Fibroblast of peridontal ligament (primary cell): ENCODE results near the gene PGLYRP4.
"Not testable (repeated sequence)": the region's sequence is repeated elsewhere in the genome, so short reads cannot be mapped to it uniquely, and the experiment has no call there.

Experiments
- DNase-seq: peaks from one replicate; pipeline ENCODE4 v3.0.0-alpha.2; 2010; ENCODE audit errors: extremely low read depth

The PGLYRP4 gene

DNA sequence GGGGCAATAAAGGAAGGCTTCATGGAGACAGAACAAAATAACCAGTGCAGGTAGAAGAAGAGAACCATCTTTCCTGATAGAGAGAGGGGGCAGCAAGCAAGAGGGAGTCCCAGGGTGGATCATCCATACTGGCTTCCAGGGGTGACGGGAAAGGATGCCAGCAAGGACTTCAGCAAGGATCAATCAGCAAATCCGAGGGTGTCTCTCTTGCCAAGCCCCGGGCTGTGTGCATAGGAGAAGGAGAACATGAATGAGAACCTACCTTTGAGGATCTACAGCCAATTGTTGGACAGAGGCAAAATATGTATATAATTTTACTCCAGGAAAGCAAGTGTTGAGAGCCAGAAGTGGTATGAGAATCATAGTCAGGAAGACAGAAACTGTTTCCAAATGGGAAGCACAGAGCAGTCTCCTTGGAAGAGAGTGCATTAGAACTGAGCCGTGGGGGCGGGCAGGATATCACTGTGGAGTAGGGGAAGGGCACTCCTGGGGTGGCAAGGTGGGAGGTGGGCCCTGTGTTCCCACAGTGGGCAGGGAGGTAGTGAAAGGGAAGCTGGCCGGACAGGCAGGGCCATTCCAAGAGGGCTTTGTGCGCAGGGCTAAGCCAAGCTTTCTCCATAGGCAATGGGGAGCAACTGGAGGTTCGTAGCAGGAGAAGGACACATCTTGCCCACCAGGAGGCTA, 7.9 kb upstream of the PGLYRP4 start:
- no peak for DNase-seq

DNA sequence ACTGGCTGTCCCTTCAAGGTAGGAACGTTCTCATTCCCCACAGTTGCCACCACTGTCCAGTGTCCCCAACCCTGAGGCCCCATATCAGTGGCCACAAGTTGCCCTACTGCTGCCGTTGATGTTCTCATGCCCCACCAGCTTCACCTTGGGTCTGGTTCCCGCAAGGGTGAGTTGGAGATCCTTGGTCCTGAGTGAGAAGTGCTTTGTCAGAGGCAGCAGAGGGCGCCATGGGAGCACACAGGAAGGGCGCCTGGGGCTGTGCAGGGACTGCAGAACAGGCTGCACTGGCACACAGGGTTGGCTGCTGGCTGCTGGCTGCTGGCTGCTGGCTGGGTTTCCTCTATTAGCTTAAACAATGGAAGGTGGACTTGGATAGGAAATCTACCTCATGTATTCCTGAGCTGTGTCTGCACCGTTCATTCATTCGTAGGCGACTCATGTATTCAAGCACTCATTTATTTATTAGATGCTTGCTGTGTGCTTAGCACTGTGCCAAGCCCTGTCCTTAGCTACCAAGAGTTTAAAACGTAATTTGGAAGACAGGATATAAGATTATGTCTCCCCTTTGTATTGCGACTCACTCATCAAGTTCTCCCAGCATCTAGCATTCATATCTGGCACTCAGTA, 6.9 kb upstream of the PGLYRP4 start:
- peak; percentile 27 for DNase-seq

DNA sequence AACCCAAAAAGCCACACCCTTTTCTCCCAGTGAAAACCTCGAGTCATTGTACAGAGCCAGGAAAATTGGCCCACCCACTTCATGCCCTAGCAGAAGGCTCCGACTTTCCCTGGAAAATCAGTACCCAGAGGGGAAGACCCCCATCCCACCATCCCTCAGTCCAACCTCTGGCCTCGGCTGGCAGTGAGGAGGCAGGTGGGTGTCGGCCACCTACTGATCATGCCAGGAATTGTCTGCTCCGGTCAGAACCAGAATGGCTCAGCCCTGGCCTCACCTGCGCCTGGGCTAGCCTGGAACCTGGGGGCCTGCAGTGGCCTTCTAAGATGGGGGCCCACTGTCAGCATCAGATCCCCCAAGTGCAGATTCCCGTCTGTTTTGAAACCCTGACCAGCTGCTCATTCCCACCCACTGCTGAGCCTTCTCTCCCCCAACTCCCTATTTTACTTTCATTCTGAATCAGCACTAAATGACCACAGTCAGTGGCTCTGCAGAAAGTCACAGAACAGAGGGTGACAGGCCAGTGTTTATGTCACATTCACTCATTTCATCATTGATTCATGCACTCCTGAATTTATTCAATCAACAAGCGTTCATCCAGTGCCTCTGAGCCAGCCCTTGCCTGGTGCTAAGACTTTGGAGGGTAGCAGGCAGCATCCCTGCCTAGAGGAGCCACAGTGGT, 6.0 kb upstream of the PGLYRP4 start:
- DNase-seq, result no peak

- no peak for DNase-seq
These were observed 4.7 kb upstream of the PGLYRP4 start for GRCh38 chr1:153353226-153353947.

DNA sequence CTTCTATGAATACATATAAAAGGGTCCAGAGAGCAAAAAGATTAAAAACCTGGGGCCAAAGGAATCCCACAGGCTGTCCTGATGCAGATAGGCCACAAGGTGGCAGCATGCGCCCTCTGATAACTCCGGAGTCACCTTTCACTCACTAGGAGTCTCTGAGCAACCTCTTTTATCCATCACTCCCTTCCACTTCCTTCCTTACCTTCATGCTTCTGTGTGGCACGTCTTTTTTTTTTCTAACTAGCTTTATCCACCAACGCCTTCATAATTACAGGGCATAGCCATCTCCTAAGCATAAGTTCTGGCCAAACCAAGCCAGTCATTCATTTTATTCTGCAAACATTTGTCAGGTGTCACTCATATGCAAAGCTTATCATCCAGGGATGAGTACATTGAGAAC, 3.9 kb upstream of the PGLYRP4 start:
- DNase-seq, result peak; percentile 69

- DNase-seq, result no peak
These were observed 1.8 kb upstream of the PGLYRP4 start for GRCh38 chr1:153350321-153350957.

GRCh38 chr1:153349363-153350320, 1.0 kb upstream of the PGLYRP4 start:
- DNase-seq, result no peak

GRCh38 chr1:153347856-153348255, 785 bp downstream of the PGLYRP4 start:
- no peak for DNase-seq

DNA sequence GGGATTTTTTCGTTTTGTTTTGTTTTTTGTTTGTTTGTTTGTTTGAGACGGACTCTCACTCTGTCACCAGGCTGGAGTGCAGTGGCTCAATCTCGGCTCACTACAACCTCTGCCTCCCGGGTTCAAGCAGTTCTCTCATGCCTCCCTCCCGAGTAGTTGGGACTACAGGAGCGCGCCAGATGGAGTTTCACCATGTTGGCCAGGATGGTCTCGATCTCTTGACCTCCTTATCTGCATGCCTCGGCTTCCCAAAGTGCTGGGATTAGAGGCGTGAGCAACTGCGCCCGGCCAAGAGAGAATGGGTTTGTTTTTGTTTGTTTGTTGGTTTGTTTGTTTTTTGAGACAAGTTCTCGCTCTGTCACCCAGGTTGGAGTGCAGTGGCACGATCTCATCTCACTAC, 1.6 kb downstream of the PGLYRP4 start:
- not testable (repeated sequence) for DNase-seq

DNA sequence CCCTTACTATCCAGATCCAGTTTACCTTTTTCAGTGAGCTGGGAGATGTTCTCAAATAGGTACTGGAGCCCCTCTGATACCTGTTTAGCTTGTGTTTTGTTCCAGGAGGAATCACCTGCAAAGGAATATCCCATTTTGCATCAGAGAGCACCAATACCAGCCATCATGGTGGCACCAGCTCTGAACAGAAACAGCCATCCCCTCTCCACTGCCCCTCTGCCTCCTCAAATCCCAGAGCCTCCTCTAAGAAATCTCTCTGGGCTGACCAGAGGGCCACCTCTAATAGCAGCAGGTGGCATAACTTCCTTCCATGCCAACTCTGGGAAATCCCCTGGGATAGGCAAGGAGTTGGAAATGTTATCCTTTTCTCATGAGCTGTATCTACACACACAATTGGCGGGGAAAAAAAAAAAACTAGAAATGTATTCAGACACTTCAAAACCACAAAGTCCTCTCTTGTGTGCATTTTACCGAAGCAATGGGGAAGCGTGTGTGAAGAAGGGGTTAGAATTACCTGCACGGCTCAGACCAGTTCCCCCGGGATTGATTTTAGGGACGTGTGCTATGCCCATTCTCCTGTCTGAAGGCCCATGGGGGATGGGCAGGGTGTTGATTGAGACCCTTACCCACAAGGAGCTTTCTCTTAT, 2.4 kb downstream of the PGLYRP4 start:
- no peak for DNase-seq

- DNase-seq, result no peak
These were observed 3.2 kb downstream of the PGLYRP4 start for GRCh38 chr1:153345187-153346076.

DNA sequence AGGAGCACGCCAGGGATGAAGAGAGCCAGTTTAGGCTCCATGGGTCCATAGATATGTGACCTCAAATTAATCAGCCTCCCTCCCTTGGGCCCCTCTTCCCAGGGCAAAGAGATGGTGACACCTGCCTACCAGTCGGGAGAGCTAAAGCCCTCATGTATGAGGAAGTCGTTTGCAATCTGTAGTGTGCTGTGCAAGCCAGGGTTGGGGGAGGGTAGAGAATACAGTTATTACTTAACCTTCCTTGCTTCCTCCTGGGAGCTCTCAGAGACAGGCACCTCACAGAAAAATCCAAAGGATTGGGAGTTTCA, 4.0 kb downstream of the PGLYRP4 start:
- DNase-seq, result no peak

DNA sequence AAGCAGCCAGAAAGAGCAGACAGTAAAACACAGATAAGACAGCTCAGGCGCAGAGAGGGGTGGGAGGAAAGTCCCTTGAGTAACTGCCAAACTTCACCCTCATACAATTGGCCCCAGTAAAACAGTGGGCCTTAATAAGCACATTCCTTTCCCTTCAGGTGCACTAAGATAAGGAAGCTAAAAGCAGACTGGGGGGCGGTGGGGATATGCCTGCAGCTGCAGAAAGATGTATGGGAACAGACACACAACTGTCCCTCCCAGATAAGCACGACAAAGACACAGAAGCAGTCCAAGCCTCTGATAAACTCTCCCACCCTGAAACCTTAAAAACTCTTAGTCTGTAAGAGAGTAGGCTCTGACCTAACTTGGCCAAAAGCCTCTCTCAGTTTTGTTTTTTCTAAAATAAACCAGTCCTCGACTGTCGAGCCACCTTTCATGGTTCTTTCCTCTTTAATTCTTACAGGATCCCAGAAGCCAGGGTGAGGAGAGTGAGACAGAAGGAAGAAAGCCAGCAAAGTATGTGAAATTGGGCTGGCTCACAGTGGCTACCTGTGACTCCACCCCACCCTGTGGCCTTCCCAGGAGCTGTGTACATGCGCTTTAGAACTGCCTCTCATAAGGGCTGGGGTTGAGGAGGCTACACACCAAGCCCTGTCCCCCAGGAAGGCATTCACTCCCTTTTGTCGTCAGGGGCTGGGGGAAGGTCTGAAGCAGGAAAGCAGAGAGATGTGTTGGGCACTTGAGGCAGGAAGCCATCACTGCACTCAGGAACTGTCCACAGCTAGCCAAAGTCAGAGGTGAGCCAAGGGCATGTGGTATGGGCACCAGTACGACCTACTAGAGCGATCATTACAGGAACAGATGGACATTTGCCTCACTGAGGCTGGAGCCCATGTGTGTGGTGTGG, 4.6 kb downstream of the PGLYRP4 start:
- DNase-seq, result no peak

GRCh38 chr1:153343040-153343681, 5.5 kb downstream of the PGLYRP4 start:
- no peak for DNase-seq

DNA sequence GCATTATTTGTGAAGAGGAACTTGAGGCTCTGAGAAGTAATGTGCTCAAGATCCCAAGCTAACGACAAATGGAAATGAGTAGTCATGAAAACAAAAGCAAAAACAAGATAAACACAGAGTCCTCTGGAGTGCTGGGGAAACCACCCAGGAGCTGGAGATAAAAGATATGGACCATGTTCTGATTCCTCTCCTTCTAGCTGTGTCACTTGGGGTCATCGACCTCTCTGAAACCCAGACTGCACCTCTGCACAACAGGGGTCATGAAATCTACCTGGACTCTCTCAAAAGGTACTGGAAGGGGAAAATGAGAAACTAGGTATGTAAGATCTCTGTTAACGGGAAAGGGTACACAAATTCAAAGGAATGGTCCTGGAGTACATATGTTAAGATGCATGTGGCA, 6.5 kb downstream of the PGLYRP4 start:
- no peak for DNase-seq

DNA sequence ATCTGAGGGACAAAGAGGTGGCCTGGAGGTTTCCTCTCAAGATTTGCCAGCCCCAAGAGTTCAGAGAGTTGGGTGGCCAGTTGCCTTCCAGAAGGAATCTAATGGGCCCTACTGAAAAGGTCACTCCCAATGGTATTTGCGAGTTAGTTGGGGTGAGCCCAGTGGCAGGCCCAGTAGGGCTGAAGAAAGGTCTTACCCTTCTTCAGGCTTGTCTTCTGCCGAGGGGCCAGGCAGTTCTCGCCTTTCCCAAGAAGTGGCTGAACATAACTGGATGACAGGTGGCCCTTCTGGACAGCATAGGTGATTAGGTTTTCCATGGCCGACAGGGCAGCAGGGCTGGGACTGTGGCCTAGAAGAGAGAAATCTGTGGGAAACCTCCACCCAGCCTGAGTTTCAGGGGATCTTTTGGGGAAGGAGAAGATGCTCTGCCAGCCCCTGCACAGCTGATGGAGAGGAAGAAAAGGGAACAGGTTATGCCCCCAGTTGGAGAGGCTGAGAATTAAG, 7.2 kb downstream of the PGLYRP4 start:
- DNase-seq, result no peak

GRCh38 chr1:153340356-153340755, 8.3 kb downstream of the PGLYRP4 start:
- DNase-seq, result no peak

- no peak for DNase-seq
These were observed 8.8 kb downstream of the PGLYRP4 start for GRCh38 chr1:153339802-153340201.
